ENCODE measurements around the gene FOXM1. TPM values are rescaled to one million over a fixed set of nuclear protein-coding genes. Genes with fewer than 3 reads are reported as not detected.
"Not testable (repeated sequence)": the region's sequence is repeated elsewhere in the genome, so short reads cannot be mapped to it uniquely, and the experiment has no call there.

FOXM1 gene
- total and polyA plus RNA-seq, 3 donors from 2014 or later = 18.1 to 59.7 (median 32.3) TPM

DNA sequence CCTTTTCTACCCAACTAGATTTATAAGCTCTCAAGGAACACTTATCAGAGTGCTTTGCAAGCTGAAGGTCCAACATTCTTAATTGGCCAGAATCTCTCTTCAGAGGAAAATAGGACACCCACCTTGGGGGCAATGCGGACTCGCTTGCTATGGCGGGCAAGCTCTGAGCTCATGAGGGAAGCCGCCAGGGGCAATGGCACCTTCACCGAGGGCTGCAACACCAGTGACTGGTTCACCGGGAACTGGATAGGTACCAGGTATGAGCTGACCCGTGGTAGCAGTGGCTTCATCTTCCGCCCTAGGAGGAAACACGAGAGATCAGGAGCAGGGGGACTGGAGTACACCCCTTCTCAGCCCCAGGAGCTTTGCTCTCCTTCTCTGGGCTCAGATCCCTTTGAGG lies 12.8 kb downstream of the FOXM1 start:
- Histone ChIP-seq H3K36me3 (ENCODE audit: low read depth, missing control alignments) (no peaks in the 10 kb centered on the region), H3K4me1 (no peaks in the 10 kb centered on the region), H3K27ac (no peak overlapping the region), H3K9me3 (no peaks in the 10 kb centered on the region), H3K4me3 (no peak overlapping the region), H3K27me3 (no peaks in the 10 kb centered on the region)
- DNase-seq = no peak
- intact Hi-C loops (cut with DNase I; ENCODE audit: low total_unique reads) = no loop called here
- 97% methylated on average over 5 to 9 of the region's 9 CpGs for WGBS, 2 donors
- TF ChIP-seq POLR2A (IDR thresholded peaks at IDR 0.05) = no peak
- TF ChIP-seq, protein P1, sequence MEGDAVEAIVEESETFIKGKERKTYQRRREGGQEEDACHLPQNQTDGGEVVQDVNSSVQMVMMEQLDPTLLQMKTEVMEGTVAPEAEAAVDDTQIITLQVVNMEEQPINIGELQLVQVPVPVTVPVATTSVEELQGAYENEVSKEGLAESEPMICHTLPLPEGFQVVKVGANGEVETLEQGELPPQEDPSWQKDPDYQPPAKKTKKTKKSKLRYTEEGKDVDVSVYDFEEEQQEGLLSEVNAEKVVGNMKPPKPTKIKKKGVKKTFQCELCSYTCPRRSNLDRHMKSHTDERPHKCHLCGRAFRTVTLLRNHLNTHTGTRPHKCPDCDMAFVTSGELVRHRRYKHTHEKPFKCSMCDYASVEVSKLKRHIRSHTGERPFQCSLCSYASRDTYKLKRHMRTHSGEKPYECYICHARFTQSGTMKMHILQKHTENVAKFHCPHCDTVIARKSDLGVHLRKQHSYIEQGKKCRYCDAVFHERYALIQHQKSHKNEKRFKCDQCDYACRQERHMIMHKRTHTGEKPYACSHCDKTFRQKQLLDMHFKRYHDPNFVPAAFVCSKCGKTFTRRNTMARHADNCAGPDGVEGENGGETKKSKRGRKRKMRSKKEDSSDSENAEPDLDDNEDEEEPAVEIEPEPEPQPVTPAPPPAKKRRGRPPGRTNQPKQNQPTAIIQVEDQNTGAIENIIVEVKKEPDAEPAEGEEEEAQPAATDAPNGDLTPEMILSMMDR (IDR thresholded peaks at IDR 0.05) = no peak

DNA sequence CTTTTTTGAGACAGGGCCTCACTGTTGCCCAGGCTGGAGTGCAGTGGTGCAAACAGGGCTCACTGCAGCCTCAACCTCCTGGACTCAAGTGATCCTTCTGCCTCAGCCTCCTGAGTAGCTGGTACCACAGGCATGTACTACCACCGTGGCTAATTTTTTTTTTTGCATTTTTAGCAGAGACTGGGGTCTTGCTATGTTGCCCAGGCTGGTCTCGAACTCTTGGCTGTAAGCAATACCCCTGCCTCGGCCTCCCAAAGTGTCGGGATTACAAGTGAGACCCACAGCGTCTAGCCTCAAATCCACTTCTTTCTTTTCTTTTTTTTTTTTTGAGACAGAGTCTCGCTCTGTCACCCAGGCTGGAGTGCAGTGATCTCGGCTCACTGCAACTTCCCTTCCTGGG lies 13.6 kb downstream of the FOXM1 start:
- H3K4me1 ChIP-seq; H3K36me3 ChIP-seq (ENCODE audit: low read depth, missing control alignments); DNase-seq; H3K27ac ChIP-seq; H3K9me3 ChIP-seq; intact Hi-C loops (cut with DNase I; ENCODE audit: low total_unique reads); H3K4me3 ChIP-seq; H3K27me3 ChIP-seq: not testable (repeated sequence)
- WGBS, 2 donors = 89 to 96% methylated on average over 7 of the region's 7 CpGs

DNA sequence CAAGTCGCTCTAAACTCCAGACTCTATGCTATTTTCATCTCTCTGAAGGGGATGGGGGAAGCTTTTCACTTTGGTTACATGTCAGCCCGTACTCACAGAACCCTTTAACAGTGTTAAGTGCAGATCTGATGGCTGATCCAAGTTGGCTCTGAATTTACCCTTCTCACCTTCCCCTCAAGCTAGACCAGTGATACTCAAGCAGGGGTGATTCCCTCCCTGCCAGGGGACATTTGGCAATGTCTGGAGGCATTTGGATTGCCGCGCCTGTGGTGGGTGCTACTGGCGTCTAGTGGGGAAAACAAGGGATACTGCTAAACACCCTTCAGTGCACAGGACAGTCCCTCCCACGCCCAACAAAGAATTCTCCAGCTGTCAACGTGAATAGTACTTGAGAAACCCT lies 14.1 kb downstream of the FOXM1 start:
- Histone ChIP-seq H3K27me3 (no peaks in the 10 kb centered on the region), H3K4me3 (no peak overlapping the region), H3K36me3 (ENCODE audit: low read depth, missing control alignments) (no peaks in the 10 kb centered on the region), H3K9me3 (no peaks in the 10 kb centered on the region), H3K27ac (no peak overlapping the region), H3K4me1 (peaks cover 7% of the 10 kb centered on the region)
- intact Hi-C loops (cut with DNase I; ENCODE audit: low total_unique reads) = no loop called here
- DNase-seq = no peak
- WGBS, 2 donors = 88 to 89% methylated on average over 7 of the region's 7 CpGs
- TF ChIP-seq POLR2A (IDR thresholded peaks at IDR 0.05) = no peak
- TF ChIP-seq, protein P1 (IDR thresholded peaks at IDR 0.05) = no peak

GRCh38 chr12:2860170-2860569 lies 16.8 kb downstream of the FOXM1 start:
- H3K4me1 ChIP-seq = peaks cover 7% of the 10 kb centered on the region
- H3K27me3 ChIP-seq = no peaks in the 10 kb centered on the region
- TF ChIP-seq POLR2A (IDR thresholded peaks at IDR 0.05) = no peak
- TF ChIP-seq, protein P1 (IDR thresholded peaks at IDR 0.05) = no peak
- no peak overlapping the region for H3K27ac ChIP-seq
- H3K9me3 ChIP-seq = no peaks in the 10 kb centered on the region
- intact Hi-C loops (cut with DNase I; ENCODE audit: low total_unique reads) = no loop called here
- DNase-seq = no peak
- no peaks in the 10 kb centered on the region for H3K36me3 ChIP-seq (ENCODE audit: low read depth, missing control alignments)
- no peak overlapping the region for H3K4me3 ChIP-seq

- Histone ChIP-seq H3K27ac (peak overlapping the region in 1 of 2 donors; percentile 68), H3K27me3 (no peaks in the 10 kb centered on the region), H3K9me3 (no peaks in the 10 kb centered on the region), H3K36me3 (ENCODE audit: low read depth, missing control alignments) (no peaks in the 10 kb centered on the region), H3K4me1 (peaks cover 7% of the 10 kb centered on the region), H3K4me3 (no peak overlapping the region)
- peak; percentile 24 for DNase-seq
- WGBS, 2 donors = 63% methylated on average over 12 of the region's 12 CpGs; no CpG with 5 or more reads in 1 of the 2 donors
- TF ChIP-seq, protein P1 (IDR thresholded peaks at IDR 0.05) = no peak
- no peak for TF ChIP-seq POLR2A (IDR thresholded peaks at IDR 0.05)
- intact Hi-C loops (cut with DNase I; ENCODE audit: low total_unique reads) = no loop called here
These were observed 18.0 kb downstream of the FOXM1 start for GRCh38 chr12:2858944-2859421.

All from testis (tissue), 3 donors.